Measurements from ENCODE around the gene FAM120A. TPM values are rescaled to one million over a fixed set of nuclear protein-coding genes. Genes with fewer than 3 reads are reported as not detected.

The FAM120A gene
- total RNA-seq, 2 experiments from 2014 or later: 115 to 154 TPM

DNA sequence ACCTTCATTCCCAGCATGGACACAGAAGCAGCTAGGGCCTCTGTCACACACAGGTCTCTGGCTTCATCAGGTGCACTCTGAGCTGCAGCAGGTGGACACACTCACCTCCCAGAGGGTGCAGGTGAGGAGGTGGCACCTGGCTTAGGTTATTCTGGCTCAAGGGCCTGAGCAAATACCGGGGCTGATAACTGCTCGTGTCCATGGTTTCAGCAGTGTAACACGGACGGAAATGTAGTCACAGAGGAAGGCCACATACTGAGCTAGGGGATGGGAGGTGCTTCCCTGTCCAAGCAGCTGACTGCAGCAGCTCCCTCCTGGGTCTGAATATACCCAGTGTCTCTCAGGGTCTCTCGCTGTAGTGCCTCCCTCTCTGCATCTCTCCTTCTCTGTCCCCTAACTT lies 130.6 kb downstream of the FAM120A start:
- H3K4me3 Mint-ChIP-seq: no peak overlapping the region
- POLR2A ChIA-PET: interaction anchor here (0.6 kb wide), 1 partner anchor 34 kb away, joined by 3 read pairs; no protein-coding TSS in a partner anchor
- intact Hi-C loops (cut with DNase I, micrococcal nuclease): no loop called here

DNA sequence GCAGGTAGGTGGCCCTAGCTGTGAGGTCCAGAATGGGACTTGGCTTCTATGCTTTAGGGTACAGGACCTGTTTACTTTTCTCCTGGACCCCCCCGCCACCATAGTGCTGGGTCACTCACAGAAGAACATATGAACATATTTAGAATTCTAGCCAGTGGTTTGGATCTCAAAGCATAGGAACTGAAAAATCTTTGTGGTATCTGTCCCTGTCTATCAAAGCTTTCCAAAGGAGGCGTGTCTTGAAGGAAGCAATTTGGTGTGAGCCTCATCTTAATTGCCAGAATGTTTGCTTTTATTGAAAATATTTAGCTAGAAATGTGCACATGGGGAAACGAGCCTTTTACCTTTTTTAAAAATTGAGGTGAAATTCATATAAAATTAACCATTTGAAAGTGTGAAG lies 131.1 kb downstream of the FAM120A start:
- H3K4me3 Mint-ChIP-seq: no peak overlapping the region
- no peak overlapping the region for H3K27ac Mint-ChIP-seq
- ATAC-seq (no peak), DNase-seq (no peak)
- peaks cover 48% of the 10 kb centered on the region for H3K4me1 Mint-ChIP-seq
- ChIA-PET CTCF (interaction anchor here (1.0 to 2.4 kb wide), 2 partner anchors 16 to 22 kb away, joined by 3 to 7 read pairs; no protein-coding TSS in a partner anchor), POLR2A (interaction anchor here (0.6 kb wide), 1 partner anchor 33 kb away, joined by 3 read pairs; no protein-coding TSS in a partner anchor)
- H3K27me3 Mint-ChIP-seq: no peaks in the 10 kb centered on the region
- H3K9me3 Mint-ChIP-seq (ENCODE audit: low read depth): peaks cover 3% of the 10 kb centered on the region
- intact Hi-C loops (cut with DNase I, micrococcal nuclease): no loop called here
- peaks cover 18% of the 10 kb centered on the region for H3K36me3 Mint-ChIP-seq (ENCODE audit: low read depth)

More for the DNA sequence above, 130.6 kb downstream of the FAM120A start:
- Mint-ChIP-seq H3K9me3 (ENCODE audit: low read depth) (peaks cover 3% of the 10 kb centered on the region), H3K36me3 (ENCODE audit: low read depth) (peaks cover 18% of the 10 kb centered on the region), H3K4me1 (peaks cover 46% of the 10 kb centered on the region), H3K27ac (no peak overlapping the region), H3K27me3 (no peaks in the 10 kb centered on the region)
- ATAC-seq (no peak), DNase-seq (no peak)
- CTCF ChIA-PET: interaction anchor here (1.0 kb wide), 1 partner anchor 22 kb away, joined by 3 read pairs; no protein-coding TSS in a partner anchor

DNA sequence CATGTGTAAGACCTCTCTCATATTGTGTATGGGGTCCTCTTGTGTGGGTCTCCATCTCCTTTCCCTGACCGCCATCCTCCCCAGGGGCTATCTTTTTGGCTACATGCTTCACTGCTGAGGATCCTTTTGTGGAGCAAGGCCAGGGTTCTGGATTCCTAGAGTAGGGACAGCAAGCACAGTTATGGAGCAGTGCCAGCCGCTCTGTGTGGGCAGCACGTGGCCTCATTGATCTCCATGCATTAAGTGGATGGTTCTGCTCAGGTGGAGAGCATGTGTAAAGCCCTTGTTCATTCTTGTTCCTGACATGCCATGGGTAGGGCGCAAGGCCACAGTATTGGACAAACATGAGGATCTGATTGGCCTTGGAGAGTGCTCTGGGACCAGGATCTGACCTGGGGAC lies 133.8 kb downstream of the FAM120A start:
- ChIA-PET CTCF (no interaction called here), POLR2A (no interaction called here)
- Mint-ChIP-seq H3K27me3 (no peaks in the 10 kb centered on the region), H3K36me3 (ENCODE audit: low read depth) (peaks cover 18% of the 10 kb centered on the region), H3K4me3 (no peak overlapping the region), H3K9me3 (ENCODE audit: low read depth) (peaks cover 3% of the 10 kb centered on the region), H3K27ac (no peak overlapping the region), H3K4me1 (peaks cover 53% of the 10 kb centered on the region)
- ATAC-seq: no peak
- intact Hi-C loops (cut with DNase I, micrococcal nuclease): no loop called here
- no peak for DNase-seq

DNA sequence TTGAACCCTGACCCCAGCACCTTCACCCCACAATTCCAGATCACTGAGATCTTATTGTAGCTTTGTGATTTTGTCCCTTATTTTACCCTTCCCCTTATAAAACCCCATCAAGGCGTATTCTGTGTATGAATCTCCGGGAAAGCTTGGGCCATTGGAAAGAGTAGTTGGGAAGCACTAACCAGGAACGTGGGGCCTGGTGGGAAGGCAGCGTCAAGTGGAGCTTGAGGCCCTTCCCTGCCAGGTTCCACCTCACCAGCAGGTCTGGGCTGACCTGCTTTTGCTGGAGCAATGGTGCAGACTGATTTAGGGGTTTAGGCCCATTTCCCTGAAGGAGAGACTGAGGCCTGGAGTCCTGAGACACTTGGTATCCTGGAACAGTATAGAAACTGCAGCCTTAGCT lies 134.2 kb downstream of the FAM120A start:
- intact Hi-C loops (cut with DNase I, micrococcal nuclease): no loop called here
- ChIA-PET CTCF (no interaction called here), POLR2A (no interaction called here)
- no peak for DNase-seq
- no peak for ATAC-seq
- Mint-ChIP-seq H3K4me1 (peaks cover 51% of the 10 kb centered on the region), H3K27ac (no peak overlapping the region), H3K9me3 (ENCODE audit: low read depth) (peaks cover 3% of the 10 kb centered on the region), H3K36me3 (ENCODE audit: low read depth) (peaks cover 18% of the 10 kb centered on the region), H3K27me3 (no peaks in the 10 kb centered on the region), H3K4me3 (no peak overlapping the region)

- no peak for DNase-seq
Measured at GRCh38 chr9:93586290-93587057, 135.0 kb downstream of the FAM120A start.

GRCh38 chr9:93587284-93587650 lies 135.8 kb downstream of the FAM120A start:
- no peak overlapping the region for H3K4me3 Mint-ChIP-seq
- no peak overlapping the region for H3K27ac Mint-ChIP-seq
- ATAC-seq: no peak
- H3K36me3 Mint-ChIP-seq (ENCODE audit: low read depth): peaks cover 18% of the 10 kb centered on the region
- no peak for DNase-seq
- ChIA-PET CTCF (interaction anchor here (0.8 kb wide), 1 partner anchor 20 kb away, joined by 3 read pairs; no protein-coding TSS in a partner anchor), POLR2A (no interaction called here)
- peaks cover 49% of the 10 kb centered on the region for H3K4me1 Mint-ChIP-seq
- peaks cover 3% of the 10 kb centered on the region for H3K9me3 Mint-ChIP-seq (ENCODE audit: low read depth)
- H3K27me3 Mint-ChIP-seq: no peaks in the 10 kb centered on the region
- intact Hi-C loops (cut with DNase I, micrococcal nuclease): no loop called here

More at GRCh38 chr9:93586290-93587057, 135.0 kb downstream of the FAM120A start:
- CTCF ChIA-PET: no interaction called here
- H3K4me3 Mint-ChIP-seq: no peak overlapping the region
- H3K4me1 Mint-ChIP-seq: peaks cover 47% of the 10 kb centered on the region
- intact Hi-C loops (cut with DNase I, micrococcal nuclease): no loop called here
- peaks cover 3% of the 10 kb centered on the region for H3K9me3 Mint-ChIP-seq (ENCODE audit: low read depth)
- H3K27me3 Mint-ChIP-seq: no peaks in the 10 kb centered on the region
- H3K36me3 Mint-ChIP-seq (ENCODE audit: low read depth): peaks cover 18% of the 10 kb centered on the region
- no peak overlapping the region for H3K27ac Mint-ChIP-seq
- POLR2A ChIA-PET: no interaction called here
- ATAC-seq: no peak

DNA sequence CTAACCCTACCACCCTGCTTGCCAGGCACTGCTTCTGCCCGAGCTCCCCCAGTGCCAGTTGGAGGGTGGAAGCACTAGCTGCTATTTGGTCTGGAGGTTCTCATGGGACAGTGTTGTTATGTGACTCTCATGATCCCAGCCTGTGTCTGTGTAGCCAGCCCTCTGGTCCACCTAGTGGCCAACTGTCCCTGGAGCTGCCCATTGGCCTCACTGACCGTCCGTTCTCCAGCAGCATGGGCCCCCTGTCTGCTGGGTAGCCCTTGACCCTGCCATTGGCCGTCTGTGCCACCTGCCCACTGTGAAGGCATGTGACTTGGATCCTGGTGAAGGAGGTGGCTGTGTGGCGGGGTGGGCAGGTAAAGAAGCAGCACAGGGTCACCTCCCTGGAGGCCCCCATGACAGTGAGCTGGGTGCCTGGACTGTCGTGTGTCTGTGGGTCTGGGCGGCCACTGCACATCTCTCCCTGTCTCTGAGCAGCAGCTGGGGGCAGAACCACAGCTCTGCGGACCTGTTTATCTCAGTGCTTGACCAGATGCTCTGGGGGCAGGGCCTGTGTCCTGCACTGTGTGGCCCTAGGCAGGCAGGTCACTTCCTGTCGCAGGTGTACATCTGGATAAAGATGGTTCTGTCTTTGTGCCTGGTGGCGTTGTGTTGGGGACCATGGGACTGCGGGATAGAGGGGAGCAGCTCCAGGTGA lies 136.3 kb downstream of the FAM120A start:
- peaks cover 53% of the 10 kb centered on the region for H3K4me1 Mint-ChIP-seq

DNA sequence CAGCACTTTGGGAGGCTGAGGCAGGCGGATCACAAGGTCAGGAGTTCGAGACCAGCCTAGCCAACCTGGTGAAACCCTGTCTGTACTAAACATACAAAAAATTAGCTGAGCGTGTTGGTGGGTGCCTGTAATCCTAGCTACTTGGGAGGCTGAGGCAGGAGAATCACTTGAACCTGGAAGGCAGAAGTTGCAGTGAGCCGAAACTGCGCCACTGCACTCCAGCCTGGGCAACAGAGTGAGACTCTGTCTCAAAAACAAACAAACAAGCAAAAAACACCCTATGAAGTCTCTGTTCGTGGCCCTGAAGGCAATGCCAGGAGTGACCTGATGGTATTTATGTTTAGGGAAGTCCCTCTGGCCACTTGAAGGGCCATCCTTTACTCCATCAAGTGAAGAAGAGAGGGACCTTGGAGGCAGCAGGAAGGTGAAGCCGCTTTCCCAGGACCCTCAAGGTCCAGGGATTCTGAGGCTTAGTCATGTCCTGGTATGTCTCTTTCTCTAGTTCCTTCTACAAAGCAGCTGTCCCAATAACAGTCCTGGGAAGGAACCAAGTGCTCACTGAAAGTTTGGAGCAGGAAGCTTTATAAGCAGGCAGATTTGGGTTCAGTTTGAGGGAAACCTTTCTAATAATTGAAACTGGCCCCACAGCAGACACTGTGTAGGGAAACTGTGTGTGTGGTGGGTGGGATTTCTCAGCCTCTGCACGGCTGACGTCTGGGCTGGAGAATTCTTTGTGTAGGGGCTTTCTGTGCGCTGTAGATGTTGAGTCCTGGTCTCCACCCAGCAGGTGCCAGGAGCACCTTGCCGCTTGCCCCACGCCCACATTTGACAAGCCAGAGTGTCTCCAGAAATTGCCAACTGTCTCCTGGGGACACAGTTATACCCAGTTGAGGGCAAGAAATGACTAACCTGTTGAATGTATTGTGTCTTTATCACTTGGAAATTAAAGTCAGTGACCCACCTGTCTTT lies 137.4 kb downstream of the FAM120A start:
- intact Hi-C loops (cut with DNase I, micrococcal nuclease): no loop called here
- no peak overlapping the region for H3K27ac Mint-ChIP-seq
- no peaks in the 10 kb centered on the region for H3K27me3 Mint-ChIP-seq
- H3K4me3 Mint-ChIP-seq: no peak overlapping the region
- ChIA-PET CTCF (interaction anchor here (0.9 kb wide), 1 partner anchor 19 kb away, joined by 4 read pairs; no protein-coding TSS in a partner anchor), POLR2A (no interaction called here)
- peaks cover 13% of the 10 kb centered on the region for H3K36me3 Mint-ChIP-seq (ENCODE audit: low read depth)
- no peak for ATAC-seq
- peaks cover 3% of the 10 kb centered on the region for H3K9me3 Mint-ChIP-seq (ENCODE audit: low read depth)
- no peak for DNase-seq
- peaks cover 55% of the 10 kb centered on the region for H3K4me1 Mint-ChIP-seq

More for the DNA sequence above, 136.3 kb downstream of the FAM120A start:
- H3K27me3 Mint-ChIP-seq: no peaks in the 10 kb centered on the region
- POLR2A ChIA-PET: no interaction called here
- intact Hi-C loops (cut with DNase I, micrococcal nuclease): no loop called here
- H3K4me3 Mint-ChIP-seq: no peak overlapping the region
- no peak overlapping the region for H3K27ac Mint-ChIP-seq
- DNase-seq (no peak), ATAC-seq (no peak)
- H3K9me3 Mint-ChIP-seq (ENCODE audit: low read depth): peaks cover 3% of the 10 kb centered on the region
- CTCF ChIA-PET: interaction anchor here (0.8 kb wide), 1 partner anchor 21 kb away, joined by 3 read pairs; no protein-coding TSS in a partner anchor
- H3K36me3 Mint-ChIP-seq (ENCODE audit: low read depth): peaks cover 18% of the 10 kb centered on the region

DNA sequence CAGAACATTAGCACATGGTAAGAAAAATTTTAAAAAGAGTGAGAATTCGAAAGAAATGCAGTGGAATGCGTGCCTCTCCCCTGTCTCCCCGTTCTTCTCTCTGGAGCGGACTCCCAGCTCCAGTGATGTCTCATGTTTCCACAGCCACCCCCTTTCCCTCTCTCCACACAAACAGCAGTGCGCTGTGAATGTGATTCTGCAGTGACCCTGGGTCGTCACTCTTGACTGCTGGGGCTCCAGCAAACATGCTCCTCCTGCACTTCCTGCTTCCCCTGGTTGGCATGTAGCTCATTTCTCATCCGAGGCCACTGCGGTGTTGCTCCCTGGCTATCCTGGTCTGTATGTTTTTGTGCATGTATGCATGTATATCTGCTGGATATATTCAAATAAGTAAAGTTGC lies 138.2 kb downstream of the FAM120A start:
- Mint-ChIP-seq H3K27ac (peak overlapping the region; percentile 56), H3K27me3 (no peaks in the 10 kb centered on the region), H3K4me1 (peaks cover 51% of the 10 kb centered on the region), H3K36me3 (ENCODE audit: low read depth) (peaks cover 7% of the 10 kb centered on the region), H3K9me3 (ENCODE audit: low read depth) (no peaks in the 10 kb centered on the region), H3K4me3 (no peak overlapping the region)
- no peak for ATAC-seq
- intact Hi-C loops (cut with DNase I, micrococcal nuclease): no loop called here
- DNase-seq: no peak
- POLR2A ChIA-PET: no interaction called here
- CTCF ChIA-PET: no interaction called here

DNA sequence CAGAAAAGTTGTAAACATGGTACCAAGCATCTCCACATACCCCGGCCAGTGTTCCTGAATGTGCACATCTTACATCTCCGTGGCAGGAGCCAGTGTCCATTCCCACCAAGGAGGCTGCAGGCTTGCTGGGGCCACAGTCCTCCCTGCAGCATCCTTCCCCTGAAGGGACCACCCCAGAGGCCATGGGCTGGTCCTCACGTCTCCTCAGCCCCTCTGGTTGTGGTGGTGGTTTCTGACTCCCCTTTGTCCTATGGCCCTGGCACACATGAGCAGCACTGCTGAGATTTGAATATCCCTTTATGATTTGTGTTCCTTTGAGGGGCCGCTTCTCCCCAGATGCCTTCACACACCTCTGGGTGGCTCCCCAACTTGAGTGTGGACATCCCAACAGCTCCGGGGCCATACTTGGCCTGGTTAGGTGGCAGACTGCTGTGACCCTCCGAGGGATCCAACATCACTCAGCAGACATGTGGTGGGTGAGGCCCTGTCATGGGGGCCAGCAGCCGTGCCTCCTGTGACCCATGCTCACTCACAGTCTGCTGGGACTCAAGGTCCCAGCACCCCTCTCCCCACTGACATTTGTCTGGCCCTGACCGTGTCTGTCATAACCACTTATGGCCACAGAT lies 139.2 kb downstream of the FAM120A start:
- CTCF ChIA-PET: interaction anchor here (1.8 kb wide), 1 partner anchor 25 kb away, joined by 4 read pairs; no protein-coding TSS in a partner anchor
- H3K27ac Mint-ChIP-seq: no peak overlapping the region
- peaks cover under 1% of the 10 kb centered on the region for H3K36me3 Mint-ChIP-seq (ENCODE audit: low read depth)
- DNase-seq: no peak
- no peaks in the 10 kb centered on the region for H3K27me3 Mint-ChIP-seq
- no peak for ATAC-seq
- POLR2A ChIA-PET: no interaction called here
- H3K4me1 Mint-ChIP-seq: peaks cover 52% of the 10 kb centered on the region
- no peak overlapping the region for H3K4me3 Mint-ChIP-seq
- intact Hi-C loops (cut with DNase I, micrococcal nuclease): no loop called here
- no peaks in the 10 kb centered on the region for H3K9me3 Mint-ChIP-seq (ENCODE audit: low read depth)
